Midbrain (tissue), 1 donor: ENCODE measurements around the gene LZTFL1.

Source experiments
- DNase-seq: peaks from one replicate; lab custom pipeline; 2025; lab: John Stamatoyannopoulos, UW

The LZTFL1 gene

GRCh38 chr3:45841757-45842491 is at the start of gene LZTFL1:
LZTFL1 (minus strand) TSS chr3:45842119; CDS start chr3:45841991, 128 bp downstream.
- DNase-seq: peak; percentile 96

GRCh38 chr3:45890405-45890804 is 48.5 kb upstream of the LZTFL1 start:
- DNase-seq: no peak

- no peak for DNase-seq
Observed at GRCh38 chr3:45889337-45889736, 47.4 kb upstream of the LZTFL1 start.

- DNase-seq: no peak
Observed at GRCh38 chr3:45887759-45888511, 46.0 kb upstream of the LZTFL1 start.

GRCh38 chr3:45887285-45887684 is 45.4 kb upstream of the LZTFL1 start:
- DNase-seq: no peak

GRCh38 chr3:45885979-45886705 is 44.2 kb upstream of the LZTFL1 start, which contains the start of gene CCR9:
CCR9 (plus strand) TSS chr3:45886543; CDS start chr3:45894934, 8,391 bp downstream.
- DNase-seq: no peak

GRCh38 chr3:45884368-45885201 is 42.7 kb upstream of the LZTFL1 start:
- no peak for DNase-seq

GRCh38 chr3:45881078-45882022 is 39.4 kb upstream of the LZTFL1 start:
- DNase-seq: no peak

- DNase-seq: no peak
Observed at GRCh38 chr3:45880725-45881077, 38.8 kb upstream of the LZTFL1 start.

- DNase-seq: no peak
Observed at GRCh38 chr3:45878124-45878523, 36.2 kb upstream of the LZTFL1 start.

GRCh38 chr3:45874677-45875346 is 32.9 kb upstream of the LZTFL1 start:
- no peak for DNase-seq

- no peak for DNase-seq
Observed at GRCh38 chr3:45873638-45874037, 31.7 kb upstream of the LZTFL1 start.

- no peak for DNase-seq
Observed at GRCh38 chr3:45873036-45873435, 31.1 kb upstream of the LZTFL1 start.

- no peak for DNase-seq
Observed at GRCh38 chr3:45872569-45872968, 30.6 kb upstream of the LZTFL1 start.

- DNase-seq: no peak
Observed at GRCh38 chr3:45871780-45872179, 29.9 kb upstream of the LZTFL1 start.

- no peak for DNase-seq
Observed at GRCh38 chr3:45870099-45870498, 28.2 kb upstream of the LZTFL1 start.

GRCh38 chr3:45869638-45870037 is 27.7 kb upstream of the LZTFL1 start:
- DNase-seq: no peak

- DNase-seq: no peak
Observed at GRCh38 chr3:45868650-45869049, 26.7 kb upstream of the LZTFL1 start.

- DNase-seq: no peak
Observed at GRCh38 chr3:45868213-45868612, 26.3 kb upstream of the LZTFL1 start.

- no peak for DNase-seq
Observed at GRCh38 chr3:45865563-45865962, 23.6 kb upstream of the LZTFL1 start.
